ENCODE measurements around the gene OR2Y1. TPM values are rescaled to one million over a fixed set of nuclear protein-coding genes. Genes with fewer than 3 reads are reported as not detected.
"Not testable (repeated sequence)": the region's sequence is repeated elsewhere in the genome, so short reads cannot be mapped to it uniquely, and the experiment has no call there.

Gene OR2Y1
- total RNA-seq, 1 donor from 2014 or later: not detected

DNA sequence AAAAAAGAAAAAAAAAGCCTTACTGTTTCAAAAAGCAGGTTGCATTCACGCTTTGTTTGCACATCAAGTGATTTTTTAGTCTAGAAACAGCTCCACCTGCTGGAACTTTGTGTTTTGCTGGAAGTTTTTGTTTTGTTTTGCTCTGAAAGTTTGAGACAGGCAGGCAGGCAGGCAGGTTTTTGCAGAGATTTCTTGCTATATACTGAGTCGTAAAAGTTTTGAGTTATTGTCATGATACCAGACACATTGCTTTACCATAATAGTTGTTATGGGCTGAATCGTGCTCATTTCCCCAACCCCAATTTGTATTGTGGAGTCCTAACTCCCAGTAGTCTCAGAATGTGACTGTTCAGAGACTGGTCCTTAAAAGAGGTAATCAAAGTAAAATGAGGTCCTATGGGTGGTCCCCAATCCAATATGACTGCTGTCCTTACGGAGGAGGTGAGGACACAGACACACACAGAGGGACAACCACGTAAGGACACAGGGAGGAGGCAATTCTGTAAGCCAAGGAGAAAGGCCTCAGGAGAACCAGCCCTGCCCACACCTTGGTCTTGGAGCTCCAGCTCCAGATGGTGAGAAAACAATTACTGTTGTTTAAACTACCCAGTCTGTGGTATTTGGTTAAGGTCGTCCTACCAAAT, 20.9 kb downstream of the OR2Y1 start:
- Mint-ChIP-seq H3K27me3 (ENCODE audit: unreplicated experiment) (peaks cover 43% of the 10 kb centered on the region), H3K27ac (ENCODE audit: unreplicated experiment) (no peak overlapping the region)
- no peak for DNase-seq (ENCODE audit: extremely low spot score, unreplicated experiment)

DNA sequence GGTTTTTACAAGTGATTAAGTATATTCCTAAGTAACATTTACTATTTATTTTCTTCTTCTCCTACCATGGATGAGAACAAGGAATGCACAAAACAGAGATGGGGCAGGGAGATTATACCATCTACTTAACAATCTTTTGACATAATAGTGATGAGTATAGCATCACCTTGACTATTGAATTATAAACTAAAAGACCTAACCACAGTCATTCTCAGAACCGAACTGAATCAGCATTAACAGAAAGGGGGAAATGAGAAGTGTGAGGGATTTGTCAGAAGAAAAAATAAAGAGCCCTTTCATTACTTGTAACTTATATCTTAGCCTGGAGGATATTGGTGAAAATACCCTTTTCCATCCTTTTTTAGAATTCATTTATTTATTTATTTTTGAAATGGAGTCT, 21.9 kb downstream of the OR2Y1 start:
- Mint-ChIP-seq H3K27ac (ENCODE audit: unreplicated experiment) (no peak overlapping the region), H3K27me3 (ENCODE audit: unreplicated experiment) (peaks cover 45% of the 10 kb centered on the region), H3K4me1 (ENCODE audit: unreplicated experiment) (no peaks in the 10 kb centered on the region)

More for the DNA sequence above, 20.9 kb downstream of the OR2Y1 start:
- no peaks in the 10 kb centered on the region for H3K4me1 Mint-ChIP-seq (ENCODE audit: unreplicated experiment)
- no peaks in the 10 kb centered on the region for H3K9me3 Mint-ChIP-seq (ENCODE audit: unreplicated experiment)
- no peak overlapping the region for H3K4me3 Mint-ChIP-seq (ENCODE audit: unreplicated experiment)
- TF ChIP-seq, protein P1, sequence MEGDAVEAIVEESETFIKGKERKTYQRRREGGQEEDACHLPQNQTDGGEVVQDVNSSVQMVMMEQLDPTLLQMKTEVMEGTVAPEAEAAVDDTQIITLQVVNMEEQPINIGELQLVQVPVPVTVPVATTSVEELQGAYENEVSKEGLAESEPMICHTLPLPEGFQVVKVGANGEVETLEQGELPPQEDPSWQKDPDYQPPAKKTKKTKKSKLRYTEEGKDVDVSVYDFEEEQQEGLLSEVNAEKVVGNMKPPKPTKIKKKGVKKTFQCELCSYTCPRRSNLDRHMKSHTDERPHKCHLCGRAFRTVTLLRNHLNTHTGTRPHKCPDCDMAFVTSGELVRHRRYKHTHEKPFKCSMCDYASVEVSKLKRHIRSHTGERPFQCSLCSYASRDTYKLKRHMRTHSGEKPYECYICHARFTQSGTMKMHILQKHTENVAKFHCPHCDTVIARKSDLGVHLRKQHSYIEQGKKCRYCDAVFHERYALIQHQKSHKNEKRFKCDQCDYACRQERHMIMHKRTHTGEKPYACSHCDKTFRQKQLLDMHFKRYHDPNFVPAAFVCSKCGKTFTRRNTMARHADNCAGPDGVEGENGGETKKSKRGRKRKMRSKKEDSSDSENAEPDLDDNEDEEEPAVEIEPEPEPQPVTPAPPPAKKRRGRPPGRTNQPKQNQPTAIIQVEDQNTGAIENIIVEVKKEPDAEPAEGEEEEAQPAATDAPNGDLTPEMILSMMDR (IDR thresholded peaks at IDR 0.05): peak; percentile 70
- no peaks in the 10 kb centered on the region for H3K36me3 Mint-ChIP-seq (ENCODE audit: unreplicated experiment)

DNA sequence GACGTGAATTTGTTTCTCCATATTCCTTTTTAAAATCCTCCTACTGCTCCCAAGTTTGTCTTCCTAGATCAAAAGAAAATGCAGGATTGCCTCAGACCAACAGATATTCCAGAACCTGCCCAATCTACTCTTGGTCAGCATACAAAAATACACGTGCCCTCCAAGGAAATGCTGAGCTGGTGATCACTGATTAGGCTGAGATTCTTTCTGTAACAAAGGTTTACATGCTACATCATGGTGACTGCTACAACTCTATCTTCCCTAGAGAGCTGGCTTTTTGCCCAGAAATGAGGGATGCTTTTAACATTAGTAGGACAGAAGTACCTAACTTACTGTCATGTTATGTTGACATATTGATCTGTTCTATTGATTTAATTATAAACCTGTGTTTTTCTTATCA, 35.5 kb downstream of the OR2Y1 start:
- Mint-ChIP-seq H3K36me3 (ENCODE audit: unreplicated experiment) (no peaks in the 10 kb centered on the region), H3K27me3 (ENCODE audit: unreplicated experiment) (peaks cover 10% of the 10 kb centered on the region), H3K4me1 (ENCODE audit: unreplicated experiment) (no peaks in the 10 kb centered on the region), H3K4me3 (ENCODE audit: unreplicated experiment) (no peak overlapping the region), H3K27ac (ENCODE audit: unreplicated experiment) (no peak overlapping the region), H3K9me3 (ENCODE audit: unreplicated experiment) (no peaks in the 10 kb centered on the region)
- DNase-seq (ENCODE audit: extremely low spot score, unreplicated experiment): no peak
- TF ChIP-seq, protein P1 (IDR thresholded peaks at IDR 0.05): no peak

More for the DNA sequence above, 21.9 kb downstream of the OR2Y1 start:
- DNase-seq (ENCODE audit: extremely low spot score, unreplicated experiment): no peak
- Mint-ChIP-seq H3K4me3 (ENCODE audit: unreplicated experiment) (no peak overlapping the region), H3K9me3 (ENCODE audit: unreplicated experiment) (peaks cover 5% of the 10 kb centered on the region), H3K36me3 (ENCODE audit: unreplicated experiment) (no peaks in the 10 kb centered on the region)
- TF ChIP-seq, protein P1 (IDR thresholded peaks at IDR 0.05): no peak

DNA sequence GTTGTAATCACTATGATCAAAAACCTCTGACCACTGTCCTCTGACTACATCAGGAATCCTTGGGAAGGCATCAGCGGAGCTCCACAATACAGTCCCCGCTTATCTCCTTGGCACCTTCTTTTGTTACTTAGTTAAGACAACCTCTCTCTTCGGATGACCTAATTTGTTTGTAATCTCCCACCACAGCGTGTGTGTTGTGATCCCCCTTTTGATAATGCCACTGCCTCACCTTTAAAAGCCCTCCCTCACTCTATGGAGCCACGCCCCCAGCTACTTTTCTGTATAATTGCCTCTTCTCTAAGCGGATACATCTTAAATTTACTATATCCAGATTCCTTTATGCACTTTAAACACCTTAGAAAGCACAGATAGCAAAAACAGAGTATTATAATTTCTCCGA, 35.9 kb downstream of the OR2Y1 start:
- H3K9me3 Mint-ChIP-seq (ENCODE audit: unreplicated experiment): no peaks in the 10 kb centered on the region
- H3K36me3 Mint-ChIP-seq (ENCODE audit: unreplicated experiment): no peaks in the 10 kb centered on the region
- TF ChIP-seq, protein P1 (IDR thresholded peaks at IDR 0.05): no peak
- no peak overlapping the region for H3K27ac Mint-ChIP-seq (ENCODE audit: unreplicated experiment)
- no peak for DNase-seq (ENCODE audit: extremely low spot score, unreplicated experiment)
- H3K27me3 Mint-ChIP-seq (ENCODE audit: unreplicated experiment): peaks cover 10% of the 10 kb centered on the region
- H3K4me1 Mint-ChIP-seq (ENCODE audit: unreplicated experiment): no peaks in the 10 kb centered on the region
- H3K4me3 Mint-ChIP-seq (ENCODE audit: unreplicated experiment): no peak overlapping the region

DNA sequence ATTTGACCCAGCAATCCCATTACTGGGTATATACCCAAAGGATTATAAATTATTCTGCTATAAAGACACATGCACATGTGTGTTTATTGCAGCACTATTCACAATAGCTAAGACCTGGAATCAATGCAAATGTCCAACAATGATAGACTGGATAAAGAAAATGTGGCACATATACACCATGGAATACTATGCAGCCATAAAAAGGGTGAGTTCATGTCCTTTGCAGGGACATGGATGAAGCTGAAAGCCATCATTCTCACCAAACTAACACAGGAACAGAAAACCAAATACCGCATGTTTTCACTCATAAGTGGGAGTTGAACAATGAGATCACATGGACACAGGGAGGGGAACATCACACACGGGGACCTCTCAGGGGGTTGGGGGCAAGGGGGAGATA, 36.5 kb downstream of the OR2Y1 start:
- H3K4me1 Mint-ChIP-seq (ENCODE audit: unreplicated experiment); DNase-seq (ENCODE audit: extremely low spot score, unreplicated experiment); H3K4me3 Mint-ChIP-seq (ENCODE audit: unreplicated experiment): not testable (repeated sequence)

DNA sequence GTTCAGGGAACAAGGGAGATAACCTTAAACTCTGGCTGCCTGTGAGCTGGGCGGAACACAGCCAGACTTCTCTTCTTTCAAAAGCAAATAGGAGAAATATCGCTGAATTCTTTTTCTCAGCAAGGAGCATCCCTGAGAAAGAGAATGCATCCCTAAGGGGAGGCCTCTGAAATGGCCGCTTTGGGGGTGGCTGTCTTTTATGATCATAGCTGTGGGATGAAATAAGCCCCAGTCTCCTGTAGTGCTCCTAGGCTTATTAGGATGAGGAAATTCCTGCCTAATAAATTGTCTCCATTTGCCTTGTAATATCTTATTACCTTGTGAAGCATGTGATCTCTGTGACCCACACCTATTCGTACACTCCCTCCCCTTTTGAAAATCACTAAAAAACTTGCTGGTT, 39.4 kb downstream of the OR2Y1 start:
- H3K36me3 Mint-ChIP-seq (ENCODE audit: unreplicated experiment); H3K9me3 Mint-ChIP-seq (ENCODE audit: unreplicated experiment); H3K27me3 Mint-ChIP-seq (ENCODE audit: unreplicated experiment); H3K4me3 Mint-ChIP-seq (ENCODE audit: unreplicated experiment); DNase-seq (ENCODE audit: extremely low spot score, unreplicated experiment); H3K4me1 Mint-ChIP-seq (ENCODE audit: unreplicated experiment); H3K27ac Mint-ChIP-seq (ENCODE audit: unreplicated experiment): not testable (repeated sequence)

More for the DNA sequence above, 36.5 kb downstream of the OR2Y1 start:
- H3K27ac Mint-ChIP-seq (ENCODE audit: unreplicated experiment); H3K36me3 Mint-ChIP-seq (ENCODE audit: unreplicated experiment); H3K9me3 Mint-ChIP-seq (ENCODE audit: unreplicated experiment); H3K27me3 Mint-ChIP-seq (ENCODE audit: unreplicated experiment): not testable (repeated sequence)
